Measurements from ENCODE around the gene GRIN2D. TPM values are rescaled to one million over a fixed set of nuclear protein-coding genes. Genes with fewer than 3 reads are reported as not detected.

Gene GRIN2D
- total RNA-seq, 1 experiment from 2014 or later = 0.25 TPM

GRCh38 chr19:48396016-48396823, 2.8 kb downstream of the GRIN2D start:
- DNase-seq (ENCODE audit: extremely low read depth, low read depth) = no peak

- no peak for DNase-seq (ENCODE audit: extremely low read depth, low read depth)
Observed at GRCh38 chr19:48396824-48397176, 3.3 kb downstream of the GRIN2D start.

- DNase-seq (ENCODE audit: extremely low read depth, low read depth) = no peak
Observed at GRCh38 chr19:48397263-48398101, 4.0 kb downstream of the GRIN2D start.

GRCh38 chr19:48398102-48398374, 4.6 kb downstream of the GRIN2D start:
- no peak for DNase-seq (ENCODE audit: extremely low read depth, low read depth)

- peak; percentile 78 for DNase-seq (ENCODE audit: extremely low read depth, low read depth)
Observed at GRCh38 chr19:48398375-48399235, 5.1 kb downstream of the GRIN2D start.

GRCh38 chr19:48400018-48400742, 6.7 kb downstream of the GRIN2D start:
- DNase-seq (ENCODE audit: extremely low read depth, low read depth) = peak; percentile 40

- DNase-seq (ENCODE audit: extremely low read depth, low read depth) = no peak
Observed at GRCh38 chr19:48401287-48401686, 7.8 kb downstream of the GRIN2D start.

- no peak for DNase-seq (ENCODE audit: extremely low read depth, low read depth)
Observed at GRCh38 chr19:48403606-48404005, 10.1 kb downstream of the GRIN2D start.

GRCh38 chr19:48405010-48405659, 11.7 kb downstream of the GRIN2D start:
- no peak for DNase-seq (ENCODE audit: extremely low read depth, low read depth)

GRCh38 chr19:48405850-48406249, 12.4 kb downstream of the GRIN2D start:
- DNase-seq (ENCODE audit: extremely low read depth, low read depth) = no peak

GRCh38 chr19:48413879-48414587, 20.6 kb downstream of the GRIN2D start:
- DNase-seq (ENCODE audit: extremely low read depth, low read depth) = no peak

GRCh38 chr19:48415395-48415794, 21.9 kb downstream of the GRIN2D start:
- peak; percentile 50 for DNase-seq (ENCODE audit: extremely low read depth, low read depth)

GRCh38 chr19:48415806-48416221, 22.3 kb downstream of the GRIN2D start:
- no peak for DNase-seq (ENCODE audit: extremely low read depth, low read depth)

- no peak for DNase-seq (ENCODE audit: extremely low read depth, low read depth)
Observed at GRCh38 chr19:48417421-48417820, 24.0 kb downstream of the GRIN2D start.

- no peak for DNase-seq (ENCODE audit: extremely low read depth, low read depth)
Observed at GRCh38 chr19:48418317-48419064, 25.0 kb downstream of the GRIN2D start.

GRCh38 chr19:48419158-48419920, 25.9 kb downstream of the GRIN2D start:
- no peak for DNase-seq (ENCODE audit: extremely low read depth, low read depth)

- DNase-seq (ENCODE audit: extremely low read depth, low read depth) = no peak
Observed at GRCh38 chr19:48421548-48421947, 28.1 kb downstream of the GRIN2D start.

GRCh38 chr19:48424694-48425219, 31.3 kb downstream of the GRIN2D start:
- no peak for DNase-seq (ENCODE audit: extremely low read depth, low read depth)

Data from NCI-H460 (cell line).